Measurements from ENCODE around the gene DDX6.
"Not testable (repeated sequence)": the region's sequence is repeated elsewhere in the genome, so short reads cannot be mapped to it uniquely, and the experiment has no call there.

The DDX6 gene

GRCh38 chr11:118783724-118784495 lies 7.1 kb downstream of the DDX6 start:
- Histone ChIP-seq H3K9me3 (ENCODE audit: insufficient read depth, low read length) (no peaks in the 10 kb centered on the region), H4K20me1 (ENCODE audit: low read depth, low read length) (peaks cover 34% of the 10 kb centered on the region), H3K4me3 (ENCODE audit: insufficient read depth, low read length, poor library complexity, severe bottlenecking) (no peak overlapping the region), H3K27me3 (ENCODE audit: low read length) (no peaks in the 10 kb centered on the region), H2AFZ (ENCODE audit: low read depth, low read length, severe bottlenecking) (no peak overlapping the region), H3K4me2 (ENCODE audit: low read depth, low read length, poor library complexity, severe bottlenecking) (no peak overlapping the region), H3F3A (ENCODE audit: insufficient read depth) (peaks cover 18% of the 10 kb centered on the region; the same call in 1 of the 2 replicates), H3K79me2 (ENCODE audit: insufficient read depth, low read length) (peaks cover 99% of the 10 kb centered on the region), H3K27ac (ENCODE audit: low read depth, low read length) (no peak overlapping the region), H3K9ac (ENCODE audit: low read length) (no peak overlapping the region), H3K9me2 (replicated peaks; ENCODE audit: insufficient read depth, low read length) (no peaks in the 10 kb centered on the region), H3K36me3 (ENCODE audit: low read length) (peaks cover 42% of the 10 kb centered on the region)
- TF ChIP-seq CTCF (IDR thresholded peaks at IDR 0.05; ENCODE audit: insufficient read depth, low read length, poor library complexity, severe bottlenecking) = no peak
- TF ChIP-seq EZH2phosphoT487 (conservative IDR thresholded peaks at IDR 0.05; ENCODE audit: low read length) = no peak

- not testable (repeated sequence) for H3K4me2 ChIP-seq (ENCODE audit: low read depth, low read length, poor library complexity, severe bottlenecking); H3K4me3 ChIP-seq (ENCODE audit: insufficient read depth, low read length, poor library complexity, severe bottlenecking); H3K27ac ChIP-seq (ENCODE audit: low read depth, low read length); H2AFZ ChIP-seq (ENCODE audit: low read depth, low read length, severe bottlenecking); H3K9ac ChIP-seq (ENCODE audit: low read length); H3K9me3 ChIP-seq (ENCODE audit: insufficient read depth, low read length); H3K27me3 ChIP-seq (ENCODE audit: low read length); H3K9me2 ChIP-seq (replicated peaks; ENCODE audit: insufficient read depth, low read length)
- peaks cover 34% of the 10 kb centered on the region for H4K20me1 ChIP-seq (ENCODE audit: low read depth, low read length)
- H3K79me2 ChIP-seq (ENCODE audit: insufficient read depth, low read length) = peaks cover 98% of the 10 kb centered on the region
- peaks cover 48% of the 10 kb centered on the region for H3K36me3 ChIP-seq (ENCODE audit: low read length)
- peaks cover 18% of the 10 kb centered on the region; the same call in 1 of the 2 replicates for H3F3A ChIP-seq (ENCODE audit: insufficient read depth)
Measured at GRCh38 chr11:118783324-118783723, 7.6 kb downstream of the DDX6 start.

- H4K20me1 ChIP-seq (ENCODE audit: low read depth, low read length) = peaks cover 38% of the 10 kb centered on the region
- H3K79me2 ChIP-seq (ENCODE audit: insufficient read depth, low read length) = peaks cover 98% of the 10 kb centered on the region
- no peak overlapping the region for H2AFZ ChIP-seq (ENCODE audit: low read depth, low read length, severe bottlenecking)
- no peaks in the 10 kb centered on the region for H3K9me2 ChIP-seq (replicated peaks; ENCODE audit: insufficient read depth, low read length)
- no peak overlapping the region for H3K4me2 ChIP-seq (ENCODE audit: low read depth, low read length, poor library complexity, severe bottlenecking)
- H3K9me3 ChIP-seq (ENCODE audit: insufficient read depth, low read length) = no peaks in the 10 kb centered on the region
- no peak overlapping the region for H3K4me3 ChIP-seq (ENCODE audit: insufficient read depth, low read length, poor library complexity, severe bottlenecking)
- H3K36me3 ChIP-seq (ENCODE audit: low read length) = peaks cover 59% of the 10 kb centered on the region
- peaks cover under 1% of the 10 kb centered on the region; the same call in 1 of the 2 replicates for H3F3A ChIP-seq (ENCODE audit: insufficient read depth)
- no peak overlapping the region for H3K27ac ChIP-seq (ENCODE audit: low read depth, low read length)
- H3K9ac ChIP-seq (ENCODE audit: low read length) = no peak overlapping the region
- TF ChIP-seq EZH2phosphoT487 (conservative IDR thresholded peaks at IDR 0.05; ENCODE audit: low read length) = no peak
- no peak for TF ChIP-seq CTCF (IDR thresholded peaks at IDR 0.05; ENCODE audit: insufficient read depth, low read length, poor library complexity, severe bottlenecking)
- no peaks in the 10 kb centered on the region for H3K27me3 ChIP-seq (ENCODE audit: low read length)
Measured at GRCh38 chr11:118778898-118779297, 12.1 kb downstream of the DDX6 start.

DNA sequence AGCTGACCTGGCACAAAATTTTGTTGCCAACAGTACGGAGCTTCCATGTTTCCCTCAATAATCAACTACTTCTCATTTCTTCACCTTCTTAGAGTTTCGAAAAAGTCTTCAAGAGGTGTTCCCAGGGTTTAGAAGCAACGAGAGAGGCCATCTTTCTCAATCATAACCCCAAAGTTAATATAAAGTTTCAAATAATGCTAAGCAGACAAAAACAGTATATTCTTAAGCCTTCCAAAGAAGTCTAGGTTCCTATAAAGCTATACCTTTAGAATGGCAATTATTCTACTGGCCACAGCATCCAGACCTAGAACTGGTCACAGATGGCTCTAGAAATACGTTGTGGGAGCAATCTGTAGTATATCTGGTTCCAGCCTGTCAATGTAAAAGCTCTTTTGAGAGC lies 16.9 kb downstream of the DDX6 start:
- Histone ChIP-seq H3K4me2 (ENCODE audit: low read depth, low read length, poor library complexity, severe bottlenecking) (no peak overlapping the region), H4K20me1 (ENCODE audit: low read depth, low read length) (peaks cover 55% of the 10 kb centered on the region)

More for the DNA sequence above, 16.9 kb downstream of the DDX6 start:
- H3K27ac ChIP-seq (ENCODE audit: low read depth, low read length) = no peak overlapping the region
- peaks cover 54% of the 10 kb centered on the region for H3K36me3 ChIP-seq (ENCODE audit: low read length)
- no peak for TF ChIP-seq CTCF (IDR thresholded peaks at IDR 0.05; ENCODE audit: insufficient read depth, low read length, poor library complexity, severe bottlenecking)
- TF ChIP-seq EZH2phosphoT487 (conservative IDR thresholded peaks at IDR 0.05; ENCODE audit: low read length) = no peak
- no peaks in the 10 kb centered on the region for H3K9me2 ChIP-seq (replicated peaks; ENCODE audit: insufficient read depth, low read length)
- no peaks in the 10 kb centered on the region; the same call in 1 of the 2 replicates for H3F3A ChIP-seq (ENCODE audit: insufficient read depth)
- no peak overlapping the region for H3K9ac ChIP-seq (ENCODE audit: low read length)
- H3K79me2 ChIP-seq (ENCODE audit: insufficient read depth, low read length) = peaks cover 99% of the 10 kb centered on the region
- no peak overlapping the region for H2AFZ ChIP-seq (ENCODE audit: low read depth, low read length, severe bottlenecking)
- H3K27me3 ChIP-seq (ENCODE audit: low read length) = no peaks in the 10 kb centered on the region
- H3K4me3 ChIP-seq (ENCODE audit: insufficient read depth, low read length, poor library complexity, severe bottlenecking) = no peak overlapping the region
- no peaks in the 10 kb centered on the region for H3K9me3 ChIP-seq (ENCODE audit: insufficient read depth, low read length)
